ENCODE results near the gene NCEH1. TPM values are rescaled to one million over a fixed set of nuclear protein-coding genes. Genes with fewer than 3 reads are reported as not detected.
"Not testable (repeated sequence)": the region's sequence is repeated elsewhere in the genome, so short reads cannot be mapped to it uniquely, and the experiment has no call there.

The NCEH1 gene, protein sequence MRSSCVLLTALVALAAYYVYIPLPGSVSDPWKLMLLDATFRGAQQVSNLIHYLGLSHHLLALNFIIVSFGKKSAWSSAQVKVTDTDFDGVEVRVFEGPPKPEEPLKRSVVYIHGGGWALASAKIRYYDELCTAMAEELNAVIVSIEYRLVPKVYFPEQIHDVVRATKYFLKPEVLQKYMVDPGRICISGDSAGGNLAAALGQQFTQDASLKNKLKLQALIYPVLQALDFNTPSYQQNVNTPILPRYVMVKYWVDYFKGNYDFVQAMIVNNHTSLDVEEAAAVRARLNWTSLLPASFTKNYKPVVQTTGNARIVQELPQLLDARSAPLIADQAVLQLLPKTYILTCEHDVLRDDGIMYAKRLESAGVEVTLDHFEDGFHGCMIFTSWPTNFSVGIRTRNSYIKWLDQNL
- 1.8 and 2.0 TPM in 2 replicates for polyA plus RNA-seq (2013)

DNA sequence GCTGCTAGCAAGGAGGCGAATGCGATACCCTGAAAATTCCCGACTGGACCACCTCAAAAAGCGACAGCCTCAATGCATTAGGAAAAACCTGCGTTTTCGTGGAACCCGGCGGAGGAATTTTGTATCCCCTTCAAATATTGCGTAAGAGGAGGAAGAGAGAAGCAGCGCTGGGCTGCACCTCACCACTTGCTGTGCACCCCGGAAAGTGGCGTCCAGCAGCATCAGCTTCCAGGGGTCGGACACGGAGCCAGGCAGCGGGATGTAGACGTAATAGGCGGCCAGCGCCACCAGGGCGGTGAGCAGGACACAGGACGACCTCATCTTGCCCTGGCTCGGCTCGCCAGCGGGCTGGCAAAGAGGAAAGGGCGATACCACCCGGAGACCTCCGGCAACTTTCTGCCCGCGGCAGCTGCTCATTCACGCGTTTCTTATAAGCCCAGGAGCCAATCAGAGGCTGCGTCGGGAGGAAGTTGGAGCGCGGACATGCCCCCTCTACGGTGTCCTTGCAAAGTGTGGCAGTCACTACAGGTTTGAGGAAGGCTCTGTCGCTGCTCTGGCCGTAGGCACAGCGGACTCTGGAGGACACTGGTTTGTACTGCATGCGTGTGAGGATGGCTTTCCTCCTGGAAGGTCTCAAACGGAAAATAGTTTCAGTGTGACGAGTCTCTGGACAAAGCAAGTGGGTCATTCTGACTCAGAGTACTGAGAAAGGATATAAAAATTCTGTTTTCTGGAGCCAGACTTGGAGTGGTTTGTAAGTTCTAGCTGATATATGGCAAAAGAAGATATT lies at the start of gene NCEH1:
Gene NCEH1 (minus strand): TSS at position 404 of the 790 bp plus-strand sequence. CDS start 83 bp downstream, at position 321.
- no CpG with 5 or more reads among the region's 41 CpGs for WGBS (ENCODE audit: extremely low coverage, insufficient coverage, insufficient read length)
- H3K14ac ChIP-seq (ENCODE audit: low read length), result peak within 1 kb of the TSS; percentile 43
- H3K4me2 ChIP-seq (ENCODE audit: low read length), result peak within 1 kb of the TSS; percentile 89
- H2AK5ac ChIP-seq (ENCODE audit: low read length), result no peak within 1 kb of the TSS
- no peak within 1 kb of the TSS for H3K27ac ChIP-seq (ENCODE audit: low read depth, low read length)
- H2BK5ac ChIP-seq (ENCODE audit: low read depth, low read length, poor library complexity), result no peak within 1 kb of the TSS
- peak within 1 kb of the TSS; percentile 59 for H2BK12ac ChIP-seq (ENCODE audit: low read length)
- H3K36me3 ChIP-seq (ENCODE audit: control insufficient read depth in 1 of 2, insufficient read depth in 2 of 2, low read length in 2 of 2), result no peaks in the 10 kb centered on the region
- no peak within 1 kb of the TSS for H2BK120ac ChIP-seq (ENCODE audit: insufficient read depth, low read length, poor library complexity)
- H4K91ac ChIP-seq (ENCODE audit: low read depth, low read length), result no peak within 1 kb of the TSS
- DNase-seq, result peak; percentile 99
- H3K18ac ChIP-seq (ENCODE audit: low read length), result peak within 1 kb of the TSS; percentile 18
- no peak within 1 kb of the TSS for H4K12ac ChIP-seq (ENCODE audit: low read depth, low read length)
- H3K9me3 ChIP-seq (ENCODE audit: insufficient read depth, low read depth, low read length), result no peaks in the 10 kb centered on the region
- H4K8ac ChIP-seq (ENCODE audit: low read depth, low read length), result peak within 1 kb of the TSS; percentile 71
- no peak within 1 kb of the TSS for H3K23ac ChIP-seq (ENCODE audit: low read length)
- peaks cover 2 to 4% of the 10 kb centered on the region in 2 experiments for H3K4me1 ChIP-seq (ENCODE audit: control insufficient read depth in 1 of 2, insufficient read depth in 2 of 2, low read length in 2 of 2)
- H3K4me3 ChIP-seq (ENCODE audit: low read depth, low read length), result peak within 1 kb of the TSS; percentile 83
- H3K79me1 ChIP-seq (ENCODE audit: low read length), result peaks cover 2% of the 10 kb centered on the region
- H3K27me3 ChIP-seq (ENCODE audit: insufficient read depth, low read length), result no peaks in the 10 kb centered on the region
- H3K9ac ChIP-seq (ENCODE audit: low read length), result peak within 1 kb of the TSS; percentile 38
- no peaks in the 10 kb centered on the region for H3K79me2 ChIP-seq (ENCODE audit: control insufficient read depth, insufficient read depth, low read length, poor library complexity)
- H2AFZ ChIP-seq (ENCODE audit: insufficient read depth, low read length, poor library complexity), result peak within 1 kb of the TSS; percentile 70
- no peak within 1 kb of the TSS for H3K4ac ChIP-seq (ENCODE audit: low read depth, low read length)

DNA sequence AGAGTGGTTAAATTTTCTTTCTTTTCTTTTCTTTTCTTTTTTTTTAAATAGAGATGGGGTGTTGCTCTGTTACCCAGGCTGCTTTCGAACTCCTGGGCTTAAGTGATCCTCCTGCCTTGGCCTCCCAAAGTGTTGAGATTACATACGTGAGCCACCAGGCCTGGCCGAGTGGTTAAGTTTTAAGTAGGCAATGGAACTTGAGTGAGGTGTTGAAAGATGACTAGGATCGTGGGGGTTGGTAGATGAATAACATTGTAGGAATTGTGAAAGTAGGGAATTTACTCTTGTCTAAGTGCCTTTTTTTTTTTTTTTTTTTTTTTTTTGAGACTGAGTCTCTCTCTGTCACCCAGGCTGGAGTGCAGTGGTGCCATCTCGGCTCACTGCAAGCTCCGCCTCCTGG lies 49.5 kb upstream of the NCEH1 start:
- not testable (repeated sequence) for H3K79me1 ChIP-seq (ENCODE audit: low read length); H3K9ac ChIP-seq (ENCODE audit: low read length); H4K91ac ChIP-seq (ENCODE audit: low read depth, low read length); H4K8ac ChIP-seq (ENCODE audit: low read depth, low read length); H3K14ac ChIP-seq (ENCODE audit: low read length); H3K27me3 ChIP-seq (ENCODE audit: insufficient read depth, low read length); H3K9me3 ChIP-seq (ENCODE audit: insufficient read depth, low read depth, low read length); H2BK12ac ChIP-seq (ENCODE audit: low read length); H3K27ac ChIP-seq (ENCODE audit: low read depth, low read length); H2BK5ac ChIP-seq (ENCODE audit: low read depth, low read length, poor library complexity); H2BK120ac ChIP-seq (ENCODE audit: insufficient read depth, low read length, poor library complexity); H3K4me3 ChIP-seq (ENCODE audit: low read depth, low read length); H3K4me2 ChIP-seq (ENCODE audit: low read length); H3K23ac ChIP-seq (ENCODE audit: low read length); H2AK5ac ChIP-seq (ENCODE audit: low read length); H3K18ac ChIP-seq (ENCODE audit: low read length); H4K12ac ChIP-seq (ENCODE audit: low read depth, low read length); H3K4me1 ChIP-seq (ENCODE audit: control insufficient read depth in 1 of 2, insufficient read depth in 2 of 2, low read length in 2 of 2); H3K4ac ChIP-seq (ENCODE audit: low read depth, low read length); H3K79me2 ChIP-seq (ENCODE audit: control insufficient read depth, insufficient read depth, low read length, poor library complexity); H2AFZ ChIP-seq (ENCODE audit: insufficient read depth, low read length, poor library complexity)
- H3K36me3 ChIP-seq (ENCODE audit: control insufficient read depth in 1 of 2, insufficient read depth in 2 of 2, low read length in 2 of 2), result peaks cover 9 to 11% of the 10 kb centered on the region in 2 experiments
- peak; percentile 20 to 50 for DNase-seq
- 100% methylated on average over 1 of the region's 6 CpGs for WGBS (ENCODE audit: extremely low coverage, insufficient coverage, insufficient read length)

DNA sequence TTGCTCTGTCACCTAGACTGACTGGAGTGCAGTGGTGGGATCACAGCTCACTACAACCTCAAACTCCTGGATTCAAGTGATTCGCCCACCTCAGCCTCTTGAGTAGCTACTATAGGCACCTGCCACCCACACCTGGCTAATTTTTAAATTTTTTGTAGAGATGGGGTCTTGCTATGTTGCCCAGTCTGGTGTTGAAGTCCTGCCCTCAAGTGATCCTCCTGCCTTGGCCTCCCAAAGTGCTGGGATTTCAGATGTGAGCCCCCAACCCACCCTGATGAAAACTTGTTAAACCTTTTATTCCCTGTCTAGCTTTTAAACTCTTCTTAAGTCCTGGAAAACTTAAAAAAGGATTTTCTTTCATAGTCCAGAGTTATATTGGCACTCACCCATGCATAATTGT lies 42.3 kb upstream of the NCEH1 start:
- Histone ChIP-seq H3K79me2 (ENCODE audit: control insufficient read depth, insufficient read depth, low read length, poor library complexity) (peaks cover 11% of the 10 kb centered on the region), H3K9me3 (ENCODE audit: insufficient read depth, low read depth, low read length) (no peaks in the 10 kb centered on the region)
- no CpG with 5 or more reads among the region's 1 CpG for WGBS (ENCODE audit: extremely low coverage, insufficient coverage, insufficient read length)

DNA sequence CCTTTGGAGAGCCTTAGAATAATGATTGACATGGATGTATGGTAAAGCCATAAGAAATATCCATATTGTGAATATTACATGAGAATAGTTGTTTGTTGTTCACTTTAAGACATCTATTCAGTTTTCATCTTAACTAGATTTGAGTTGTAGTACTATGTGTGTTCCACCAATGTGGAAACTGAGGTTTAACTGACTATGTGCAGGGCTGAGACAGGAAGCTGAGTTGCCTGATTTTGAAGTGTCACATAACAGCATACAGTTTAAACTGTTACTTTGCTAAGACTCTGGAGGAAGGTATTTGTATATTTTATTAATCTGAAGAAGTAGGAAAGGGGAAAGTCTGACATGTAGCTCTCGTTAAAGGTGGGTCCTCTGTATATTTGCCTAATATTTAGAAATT lies 41.8 kb upstream of the NCEH1 start:
- Histone ChIP-seq H3K14ac (ENCODE audit: low read length) (no peak overlapping the region), H2AK5ac (ENCODE audit: low read length) (no peak overlapping the region), H3K18ac (ENCODE audit: low read length) (no peak overlapping the region), H3K23ac (ENCODE audit: low read length) (no peak overlapping the region), H3K4me1 (ENCODE audit: control insufficient read depth in 1 of 2, insufficient read depth in 2 of 2, low read length in 2 of 2) (no peaks in the 10 kb centered on the region), H3K36me3 (ENCODE audit: control insufficient read depth in 1 of 2, insufficient read depth in 2 of 2, low read length in 2 of 2) (peaks cover 3 to 4% of the 10 kb centered on the region in 2 experiments), H4K12ac (ENCODE audit: low read depth, low read length) (no peak overlapping the region), H2BK12ac (ENCODE audit: low read length) (no peak overlapping the region), H3K27me3 (ENCODE audit: insufficient read depth, low read length) (no peaks in the 10 kb centered on the region), H3K27ac (ENCODE audit: low read depth, low read length) (no peak overlapping the region), H2AFZ (ENCODE audit: insufficient read depth, low read length, poor library complexity) (no peak overlapping the region), H2BK5ac (ENCODE audit: low read depth, low read length, poor library complexity) (no peak overlapping the region), H3K4me2 (ENCODE audit: low read length) (no peak overlapping the region), H4K91ac (ENCODE audit: low read depth, low read length) (no peak overlapping the region), H4K8ac (ENCODE audit: low read depth, low read length) (no peak overlapping the region), H3K9ac (ENCODE audit: low read length) (no peak overlapping the region), H3K9me3 (ENCODE audit: insufficient read depth, low read depth, low read length) (no peaks in the 10 kb centered on the region), H3K4me3 (ENCODE audit: low read depth, low read length) (no peak overlapping the region), H3K79me1 (ENCODE audit: low read length) (peaks cover 4% of the 10 kb centered on the region), H2BK120ac (ENCODE audit: insufficient read depth, low read length, poor library complexity) (no peak overlapping the region), H3K79me2 (ENCODE audit: control insufficient read depth, insufficient read depth, low read length, poor library complexity) (peaks cover 11% of the 10 kb centered on the region), H3K4ac (ENCODE audit: low read depth, low read length) (no peak overlapping the region)
- no CpG with 5 or more reads among the region's 1 CpG for WGBS (ENCODE audit: extremely low coverage, insufficient coverage, insufficient read length)
- DNase-seq, result no peak

More for the DNA sequence above, 42.3 kb upstream of the NCEH1 start:
- no peaks in the 10 kb centered on the region for H3K4me1 ChIP-seq (ENCODE audit: control insufficient read depth in 1 of 2, insufficient read depth in 2 of 2, low read length in 2 of 2)
- no peak overlapping the region for H2AFZ ChIP-seq (ENCODE audit: insufficient read depth, low read length, poor library complexity)
- no peak overlapping the region for H3K4me3 ChIP-seq (ENCODE audit: low read depth, low read length)
- no peak overlapping the region for H4K12ac ChIP-seq (ENCODE audit: low read depth, low read length)
- H3K27me3 ChIP-seq (ENCODE audit: insufficient read depth, low read length), result no peaks in the 10 kb centered on the region
- H3K18ac ChIP-seq (ENCODE audit: low read length), result no peak overlapping the region
- H4K8ac ChIP-seq (ENCODE audit: low read depth, low read length), result no peak overlapping the region
- no peak overlapping the region for H3K4me2 ChIP-seq (ENCODE audit: low read length)
- H3K14ac ChIP-seq (ENCODE audit: low read length), result no peak overlapping the region
- H3K23ac ChIP-seq (ENCODE audit: low read length), result no peak overlapping the region
- H3K9ac ChIP-seq (ENCODE audit: low read length), result no peak overlapping the region
- H2BK120ac ChIP-seq (ENCODE audit: insufficient read depth, low read length, poor library complexity), result no peak overlapping the region
- DNase-seq, result no peak
- H2BK5ac ChIP-seq (ENCODE audit: low read depth, low read length, poor library complexity), result no peak overlapping the region
- H4K91ac ChIP-seq (ENCODE audit: low read depth, low read length), result no peak overlapping the region
- peaks cover 4 to 6% of the 10 kb centered on the region in 2 experiments for H3K36me3 ChIP-seq (ENCODE audit: control insufficient read depth in 1 of 2, insufficient read depth in 2 of 2, low read length in 2 of 2)
- no peak overlapping the region for H2BK12ac ChIP-seq (ENCODE audit: low read length)
- no peak overlapping the region for H3K27ac ChIP-seq (ENCODE audit: low read depth, low read length)
- no peak overlapping the region for H2AK5ac ChIP-seq (ENCODE audit: low read length)
- H3K79me1 ChIP-seq (ENCODE audit: low read length), result peaks cover 4% of the 10 kb centered on the region
- peak overlapping the region; percentile 89 for H3K4ac ChIP-seq (ENCODE audit: low read depth, low read length)
